ENCODE data around the gene EVC2. TPM values are rescaled to one million over a fixed set of nuclear protein-coding genes. Genes with fewer than 3 reads are reported as not detected.

The EVC2 gene
- total and polyA plus RNA-seq, 12 donors: 0.66 to 3.4 (median 1.7) TPM

DNA sequence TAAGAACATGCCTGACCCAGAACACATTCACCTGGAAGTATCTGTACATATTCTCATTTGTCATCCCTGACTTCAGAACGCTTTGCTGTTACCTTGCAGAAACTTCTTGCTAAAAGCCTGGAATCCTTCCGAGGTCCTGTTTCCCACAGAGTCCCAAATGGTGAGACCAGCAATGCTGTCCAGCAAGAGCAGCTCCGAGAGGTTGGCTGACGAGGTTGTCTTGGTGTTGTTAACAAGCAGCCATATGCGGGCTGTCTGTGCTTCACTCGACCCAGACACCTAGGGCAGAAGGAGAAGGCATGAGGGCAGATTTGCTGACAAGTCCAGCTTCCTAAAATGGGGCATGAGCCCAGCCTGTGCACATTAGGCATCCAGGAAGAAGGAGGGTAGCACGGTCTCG, 19.3 kb downstream of the EVC2 start:
- Histone ChIP-seq H3K4me1 (replicated peaks in 1 of 2) (no peaks in the 10 kb centered on the region), H3K9me3 (replicated peaks in 1 of 3) (no peaks in the 10 kb centered on the region), H3K27me3 (no peaks in the 10 kb centered on the region), H3K36me3 (replicated peaks in 1 of 2) (peaks cover 0 to 6% of the 10 kb centered on the region in 2 donors), H3K4me3 (no peak overlapping the region), H3K27ac (no peak overlapping the region)
- intact Hi-C loops (cut with DNase I): no loop called here
- DNase-seq: no peak
- 86 to 95% (median 88%) methylated on average over 3 to 8 of the region's 8 CpGs for WGBS, 4 donors
- no peak for TF ChIP-seq POLR2A (IDR thresholded peaks at IDR 0.05)
- TF ChIP-seq, protein P1, sequence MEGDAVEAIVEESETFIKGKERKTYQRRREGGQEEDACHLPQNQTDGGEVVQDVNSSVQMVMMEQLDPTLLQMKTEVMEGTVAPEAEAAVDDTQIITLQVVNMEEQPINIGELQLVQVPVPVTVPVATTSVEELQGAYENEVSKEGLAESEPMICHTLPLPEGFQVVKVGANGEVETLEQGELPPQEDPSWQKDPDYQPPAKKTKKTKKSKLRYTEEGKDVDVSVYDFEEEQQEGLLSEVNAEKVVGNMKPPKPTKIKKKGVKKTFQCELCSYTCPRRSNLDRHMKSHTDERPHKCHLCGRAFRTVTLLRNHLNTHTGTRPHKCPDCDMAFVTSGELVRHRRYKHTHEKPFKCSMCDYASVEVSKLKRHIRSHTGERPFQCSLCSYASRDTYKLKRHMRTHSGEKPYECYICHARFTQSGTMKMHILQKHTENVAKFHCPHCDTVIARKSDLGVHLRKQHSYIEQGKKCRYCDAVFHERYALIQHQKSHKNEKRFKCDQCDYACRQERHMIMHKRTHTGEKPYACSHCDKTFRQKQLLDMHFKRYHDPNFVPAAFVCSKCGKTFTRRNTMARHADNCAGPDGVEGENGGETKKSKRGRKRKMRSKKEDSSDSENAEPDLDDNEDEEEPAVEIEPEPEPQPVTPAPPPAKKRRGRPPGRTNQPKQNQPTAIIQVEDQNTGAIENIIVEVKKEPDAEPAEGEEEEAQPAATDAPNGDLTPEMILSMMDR (IDR thresholded peaks at IDR 0.05): no peak

GRCh38 chr4:5686338-5686737, 22.0 kb downstream of the EVC2 start:
- DNase-seq: no peak
- TF ChIP-seq, protein P1 (IDR thresholded peaks at IDR 0.05): no peak
- TF ChIP-seq POLR2A (IDR thresholded peaks at IDR 0.05): no peak
- WGBS, 4 donors: 88 to 93% (median 92%) methylated on average over 6 of the region's 6 CpGs
- Histone ChIP-seq H3K27ac (no peak overlapping the region), H3K9me3 (replicated peaks in 1 of 3) (no peaks in the 10 kb centered on the region), H3K27me3 (no peaks in the 10 kb centered on the region), H3K4me3 (no peak overlapping the region), H3K36me3 (replicated peaks in 1 of 2) (peaks cover 0 to 6% of the 10 kb centered on the region in 2 donors), H3K4me1 (replicated peaks in 1 of 2) (no peaks in the 10 kb centered on the region)
- intact Hi-C loops (cut with DNase I): no loop called here

- Histone ChIP-seq H3K9me3 (replicated peaks in 1 of 3) (no peaks in the 10 kb centered on the region), H3K36me3 (replicated peaks in 1 of 2) (peaks cover 0 to 6% of the 10 kb centered on the region in 2 donors), H3K4me3 (no peak overlapping the region), H3K27me3 (no peaks in the 10 kb centered on the region), H3K4me1 (replicated peaks in 1 of 2) (no peaks in the 10 kb centered on the region), H3K27ac (no peak overlapping the region)
- 92 to 97% (median 93%) methylated on average over 9 of the region's 9 CpGs for WGBS, 4 donors
- intact Hi-C loops (cut with DNase I): no loop called here
- no peak for DNase-seq
- TF ChIP-seq POLR2A (IDR thresholded peaks at IDR 0.05): no peak
These were observed 23.1 kb downstream of the EVC2 start for GRCh38 chr4:5685296-5685695.

DNA sequence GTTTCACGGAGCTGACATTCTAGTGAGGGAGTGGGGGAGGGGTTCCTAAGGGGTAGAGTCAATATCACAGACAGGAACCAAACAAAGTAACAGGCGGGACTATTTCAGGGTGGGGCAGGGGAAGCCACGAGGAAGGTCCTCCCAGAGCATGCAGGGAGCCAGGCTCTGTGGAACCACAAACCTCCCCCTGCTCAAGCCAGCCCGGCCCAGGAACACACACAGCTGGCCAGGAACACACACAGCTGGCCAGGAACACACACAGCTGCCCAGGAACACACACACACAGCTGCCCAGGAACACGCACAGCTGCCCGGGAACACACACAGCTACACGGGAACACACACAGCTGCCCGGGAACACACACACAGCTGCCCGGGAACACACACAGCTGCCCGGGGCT, 24.8 kb downstream of the EVC2 start:
- TF ChIP-seq POLR2A (IDR thresholded peaks at IDR 0.05): no peak
- TF ChIP-seq, protein P1 (IDR thresholded peaks at IDR 0.05): no peak
- H3K36me3 ChIP-seq (replicated peaks in 1 of 2): peaks cover 0 to 6% of the 10 kb centered on the region in 2 donors

DNA sequence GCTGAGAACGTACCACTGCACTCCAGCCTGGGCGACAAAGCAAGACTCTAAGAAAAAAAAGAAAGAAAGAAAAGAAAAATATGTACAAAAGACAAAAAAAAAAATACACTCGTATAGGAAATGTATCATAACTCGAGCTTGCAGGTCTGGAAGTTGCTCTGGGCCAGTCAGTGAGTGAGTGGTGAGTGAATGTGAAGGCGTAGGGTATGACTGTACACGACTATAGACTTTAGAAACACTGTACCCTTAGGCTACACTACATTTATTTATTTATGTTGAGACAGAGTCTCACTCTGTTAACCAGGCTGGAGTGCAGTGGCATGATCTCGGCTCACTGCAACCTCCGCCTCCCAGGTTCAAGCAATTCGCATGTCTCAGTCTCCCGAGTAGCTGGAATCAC, 29.4 kb downstream of the EVC2 start:
- Histone ChIP-seq H3K27me3 (no peaks in the 10 kb centered on the region), H3K27ac (no peak overlapping the region), H3K4me1 (replicated peaks in 1 of 2) (no peaks in the 10 kb centered on the region), H3K9me3 (replicated peaks in 1 of 3) (no peaks in the 10 kb centered on the region), H3K36me3 (replicated peaks in 1 of 2) (no peaks in the 10 kb centered on the region), H3K4me3 (no peak overlapping the region)
- DNase-seq: no peak
- TF ChIP-seq, protein P1 (IDR thresholded peaks at IDR 0.05): no peak
- no peak for TF ChIP-seq POLR2A (IDR thresholded peaks at IDR 0.05)
- WGBS, 4 donors: 89 to 92% (median 90%) methylated on average over 10 of the region's 10 CpGs
- intact Hi-C loops (cut with DNase I): no loop called here

More for the DNA sequence above, 24.8 kb downstream of the EVC2 start:
- intact Hi-C loops (cut with DNase I): no loop called here
- H3K4me1 ChIP-seq (replicated peaks in 1 of 2): no peaks in the 10 kb centered on the region
- no peak overlapping the region for H3K27ac ChIP-seq
- DNase-seq: no peak
- no peaks in the 10 kb centered on the region for H3K9me3 ChIP-seq (replicated peaks in 1 of 3)
- 70 to 81% (median 74%) methylated on average over 8 to 10 of the region's 10 CpGs for WGBS, 4 donors
- no peaks in the 10 kb centered on the region for H3K27me3 ChIP-seq
- H3K4me3 ChIP-seq: no peak overlapping the region
